HG02852 (cell line): ENCODE measurements around the gene RSF1.
A peak's percentile ranks its signal among the peaks of the same experiment; 100 is the strongest.

Experiments used
- ATAC-seq: cut with Tn5 transposase; IDR thresholded peaks from one replicate; pipeline ENCODE4 v1.9.1; 2021; ENCODE audit warnings: mild to moderate bottlenecking, moderate library complexity; ENCODE audit not compliant: unreplicated experiment

Gene RSF1

GRCh38 chr11:77698896-77699295 lies 121.6 kb downstream of the RSF1 start:
- ATAC-seq: no peak

DNA sequence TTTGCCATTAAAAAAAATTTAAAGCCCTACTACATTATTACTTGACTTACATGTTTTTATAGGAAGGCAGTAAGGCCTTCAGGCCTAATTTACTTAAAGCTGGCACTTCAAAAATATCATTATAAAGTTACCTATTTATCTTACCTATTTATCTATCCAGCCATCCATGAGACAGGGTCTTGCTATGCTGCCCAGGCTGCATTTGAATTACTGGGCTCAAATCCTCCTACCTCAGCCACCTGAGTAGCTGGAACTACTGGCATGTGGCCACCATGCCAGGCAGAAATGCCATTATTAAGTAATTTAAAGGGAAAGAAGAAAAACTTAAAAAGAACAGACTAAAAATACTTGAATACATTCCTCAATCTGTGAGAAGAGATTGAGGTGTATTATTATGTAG lies 122.7 kb downstream of the RSF1 start:
- ATAC-seq: no peak

GRCh38 chr11:77695417-77695816 lies 125.1 kb downstream of the RSF1 start:
- ATAC-seq: no peak

DNA sequence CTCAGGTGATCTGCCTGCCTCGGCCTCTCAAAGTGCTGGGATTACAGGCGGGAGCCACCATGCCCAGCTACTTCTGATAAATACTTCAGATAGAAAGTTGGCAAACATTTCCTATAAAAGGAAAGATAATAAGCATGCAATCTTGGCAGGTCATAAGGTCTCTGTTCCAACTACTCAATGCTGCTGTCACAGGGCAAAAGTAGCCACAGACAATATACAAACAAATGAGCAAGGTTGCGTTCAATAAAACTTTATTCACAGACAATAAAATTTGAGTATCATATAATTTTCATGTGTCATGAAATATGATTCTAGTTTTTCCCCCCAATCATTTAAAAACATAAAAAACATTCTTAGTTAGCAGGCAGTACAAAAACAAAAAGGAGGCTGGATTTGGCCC lies 129.9 kb downstream of the RSF1 start:
- ATAC-seq: no peak

GRCh38 chr11:77687088-77687487 lies 133.4 kb downstream of the RSF1 start:
- ATAC-seq: no peak

GRCh38 chr11:77677138-77677537 lies 143.4 kb downstream of the RSF1 start:
- ATAC-seq: no peak

GRCh38 chr11:77672264-77672663 lies 148.3 kb downstream of the RSF1 start:
- ATAC-seq: no peak

- no peak for ATAC-seq
Measured at GRCh38 chr11:77669848-77670511, 150.5 kb downstream of the RSF1 start.

- no peak for ATAC-seq
Measured at GRCh38 chr11:77668760-77669159, 151.8 kb downstream of the RSF1 start.

DNA sequence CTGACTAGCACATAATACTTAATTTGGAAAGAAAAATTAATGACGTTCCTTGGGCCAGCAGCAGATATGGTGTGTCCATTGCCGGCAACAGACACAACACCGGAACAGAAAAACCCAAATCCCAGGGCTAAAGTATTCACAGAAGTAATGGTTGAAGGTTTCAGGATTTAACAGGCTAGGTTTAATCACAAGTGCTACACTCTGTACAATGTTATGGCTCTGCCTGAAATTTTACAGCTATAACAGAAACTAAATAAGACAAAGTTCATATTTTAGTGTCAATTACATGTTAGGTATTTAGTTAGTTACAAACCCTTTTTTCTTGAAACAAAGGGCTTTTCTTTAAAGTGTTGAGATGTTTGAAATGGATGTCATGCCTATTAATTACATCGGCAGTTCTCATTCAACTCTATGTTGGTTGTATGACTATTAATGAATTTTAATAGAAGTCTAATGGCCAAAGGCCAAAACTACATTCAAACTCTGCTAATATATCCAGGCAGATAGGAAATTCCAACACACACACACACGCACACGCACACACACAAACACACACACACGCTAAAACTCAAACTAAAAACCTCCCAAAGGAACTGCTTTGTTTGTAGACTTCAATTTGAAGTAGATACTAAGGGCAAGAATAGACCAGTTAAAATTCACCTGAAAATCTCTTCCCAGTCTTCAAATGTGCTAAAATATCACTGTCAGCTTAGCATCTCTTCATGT lies 155.1 kb downstream of the RSF1 start:
- no peak for ATAC-seq

- no peak for ATAC-seq
Measured at GRCh38 chr11:77661670-77662069, 158.9 kb downstream of the RSF1 start.

DNA sequence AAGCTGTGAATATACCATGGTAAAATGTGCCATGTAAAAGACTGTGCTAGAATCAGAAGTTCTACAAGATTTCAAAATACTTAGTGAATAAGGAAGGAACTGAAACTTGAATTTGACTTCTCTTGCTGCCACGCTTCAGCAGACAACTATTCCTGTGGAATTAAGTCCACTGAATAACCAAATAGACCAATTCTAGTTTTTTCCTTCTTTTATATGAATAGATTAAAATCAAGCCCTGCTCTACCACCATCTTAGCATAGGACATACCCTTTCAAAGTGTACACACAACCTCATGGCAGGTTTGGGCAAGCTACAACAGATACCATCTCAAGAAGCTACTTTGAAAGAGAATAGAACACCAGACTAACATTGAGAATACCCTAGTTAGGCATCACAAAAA lies 159.6 kb downstream of the RSF1 start:
- no peak for ATAC-seq

DNA sequence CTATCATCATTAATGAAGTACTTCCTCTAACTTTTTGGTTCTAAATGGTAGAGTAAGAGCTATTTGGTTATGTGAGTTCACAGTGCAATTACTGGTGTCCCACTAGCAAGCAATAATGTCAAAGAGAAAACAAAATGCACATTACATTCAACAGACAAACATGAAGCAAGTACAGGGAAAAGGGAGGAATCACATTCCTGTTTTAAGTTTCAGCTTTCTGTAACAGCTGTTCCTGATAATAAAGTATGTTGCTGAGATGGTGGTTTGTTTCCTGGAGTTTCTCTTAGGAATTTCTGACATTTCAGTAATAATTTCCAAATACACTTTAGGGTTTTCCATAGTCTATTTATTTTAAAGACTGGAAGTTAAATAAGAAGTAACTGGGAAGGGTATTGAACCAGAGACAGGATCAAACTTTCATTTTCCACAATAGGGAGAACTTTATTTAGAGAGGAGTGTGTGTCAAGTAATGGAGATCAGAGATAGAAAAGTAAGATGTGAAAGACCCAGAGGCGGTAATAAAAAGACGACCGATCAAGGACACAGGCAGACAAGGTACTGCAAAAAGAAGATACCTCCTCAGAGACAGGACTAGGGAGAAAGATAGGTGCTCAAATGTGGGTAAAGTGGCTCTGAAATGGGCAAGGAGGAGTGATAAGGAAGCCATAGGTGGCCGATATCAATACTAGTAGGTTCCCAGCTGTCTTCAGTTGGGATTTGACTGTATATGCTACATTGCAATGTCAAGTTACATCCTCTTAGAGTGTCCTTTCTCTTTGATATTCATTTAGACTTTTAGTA lies 162.1 kb downstream of the RSF1 start:
- no peak for ATAC-seq

DNA sequence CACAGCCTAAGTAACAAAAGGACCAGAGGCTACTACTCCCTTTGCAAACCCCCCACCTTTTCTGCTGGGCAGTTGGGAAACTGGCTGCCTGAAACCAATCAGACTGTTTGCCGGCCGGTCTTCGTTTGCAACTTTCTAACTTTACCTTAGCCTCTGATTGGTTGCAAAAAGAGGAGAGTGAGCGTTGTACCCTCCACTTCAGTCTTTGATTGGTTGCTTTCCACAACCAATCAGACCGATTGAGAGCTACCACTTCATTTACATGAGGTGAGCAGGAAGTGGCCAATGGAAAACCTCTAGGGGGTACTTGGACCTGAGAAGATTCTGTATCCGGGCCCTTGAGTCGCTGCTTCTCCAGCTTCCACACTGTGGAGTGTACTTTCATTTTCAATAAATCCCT lies 164.2 kb downstream of the RSF1 start:
- ATAC-seq: no peak

- no peak for ATAC-seq
Measured at GRCh38 chr11:77654770-77655434, 165.6 kb downstream of the RSF1 start.

GRCh38 chr11:77650123-77650522 lies 170.4 kb downstream of the RSF1 start:
- no peak for ATAC-seq

- ATAC-seq: no peak
Measured at GRCh38 chr11:77647654-77648305, 172.7 kb downstream of the RSF1 start.

DNA sequence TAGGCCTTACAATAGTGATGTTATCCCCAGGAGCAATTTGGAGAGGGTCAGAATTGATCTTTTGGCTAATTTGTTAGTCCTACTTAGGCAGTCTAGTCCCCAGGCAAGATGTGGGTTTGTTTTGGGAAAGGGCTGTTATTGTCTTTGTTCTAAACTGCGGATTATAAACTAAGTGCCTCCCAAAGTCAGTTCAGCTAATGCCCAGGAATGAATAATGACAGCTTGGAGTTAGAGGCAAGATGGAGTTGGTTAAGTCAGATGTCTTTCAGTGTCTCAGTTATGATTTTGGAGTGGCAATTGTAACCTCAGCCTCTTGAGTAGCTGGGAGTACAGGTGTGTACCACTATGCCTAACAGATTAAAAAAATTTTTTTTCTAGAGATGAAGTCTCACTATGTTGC lies 175.6 kb downstream of the RSF1 start:
- no peak for ATAC-seq

- ATAC-seq: no peak
Measured at GRCh38 chr11:77642228-77642627, 178.3 kb downstream of the RSF1 start.

- peak; percentile 95 for ATAC-seq
Measured at GRCh38 chr11:77637345-77638165, 183.0 kb downstream of the RSF1 start, which contains the start of gene CLNS1A. CLNS1A (minus strand) TSS chr11:77637794; CDS start chr11:77637714, 80 bp downstream.
